GM21381 (cell line): Measurements from ENCODE around the gene SLC8B1.

Experiments
- ATAC-seq: cut with Tn5 transposase; IDR thresholded peaks from one replicate; pipeline ENCODE4 v1.9.1; 2021; ENCODE audit warnings: mild to moderate bottlenecking, moderate library complexity; ENCODE audit not compliant: unreplicated experiment

Gene SLC8B1

GRCh38 chr12:113248842-113249435 lies 86.0 kb downstream of the SLC8B1 start:
- ATAC-seq: no peak
